T47D (cell line): ENCODE measurements around the gene ATP11A.

Source experiments
- DNase-seq, 2 experiments: peaks; one replicate each; pipeline versions ENCODE4 v3.0.0 to v3.0.0-alpha.2; 2011 to 2012; ENCODE audit warnings: low read depth in 1 of 2, low spot score in 1 of 2
- JUND ChIP-seq: IDR thresholded peaks from 2 replicates; pipeline ENCODE4 v1.6.1; 2012; ENCODE audit warnings: low read depth
- in situ Hi-C: cut with HindIII; loops from 2 replicates; pipeline ENCODE4 v1.10.0; 2016; ENCODE audit warnings: low sequenced_read_pairs, low pct_unique_long_range_greater_than_20kb

The ATP11A gene

DNA sequence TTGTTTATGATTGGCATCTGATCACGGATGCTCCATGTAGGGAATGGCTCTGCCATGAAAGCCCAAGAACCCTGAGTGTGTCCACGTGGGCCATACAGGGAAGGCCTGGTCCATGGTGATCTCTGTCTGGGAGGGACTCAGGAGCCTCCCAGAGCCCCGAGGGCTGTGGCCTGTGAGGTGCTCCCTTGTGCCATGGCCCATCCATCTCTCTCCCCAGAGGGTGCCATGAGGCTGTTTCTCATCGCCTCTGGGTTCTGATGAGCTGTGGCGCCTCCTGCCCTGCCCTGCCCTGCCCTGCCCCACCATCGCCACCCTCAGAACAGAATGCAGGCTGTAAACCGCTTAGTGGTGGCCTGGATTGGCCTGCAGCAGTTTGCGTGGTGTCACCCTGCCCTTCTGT is 83.1 kb downstream of the ATP11A start:
- no peak for DNase-seq
- no peak for TF ChIP-seq JUND
- in situ Hi-C loops = no loop called here

DNA sequence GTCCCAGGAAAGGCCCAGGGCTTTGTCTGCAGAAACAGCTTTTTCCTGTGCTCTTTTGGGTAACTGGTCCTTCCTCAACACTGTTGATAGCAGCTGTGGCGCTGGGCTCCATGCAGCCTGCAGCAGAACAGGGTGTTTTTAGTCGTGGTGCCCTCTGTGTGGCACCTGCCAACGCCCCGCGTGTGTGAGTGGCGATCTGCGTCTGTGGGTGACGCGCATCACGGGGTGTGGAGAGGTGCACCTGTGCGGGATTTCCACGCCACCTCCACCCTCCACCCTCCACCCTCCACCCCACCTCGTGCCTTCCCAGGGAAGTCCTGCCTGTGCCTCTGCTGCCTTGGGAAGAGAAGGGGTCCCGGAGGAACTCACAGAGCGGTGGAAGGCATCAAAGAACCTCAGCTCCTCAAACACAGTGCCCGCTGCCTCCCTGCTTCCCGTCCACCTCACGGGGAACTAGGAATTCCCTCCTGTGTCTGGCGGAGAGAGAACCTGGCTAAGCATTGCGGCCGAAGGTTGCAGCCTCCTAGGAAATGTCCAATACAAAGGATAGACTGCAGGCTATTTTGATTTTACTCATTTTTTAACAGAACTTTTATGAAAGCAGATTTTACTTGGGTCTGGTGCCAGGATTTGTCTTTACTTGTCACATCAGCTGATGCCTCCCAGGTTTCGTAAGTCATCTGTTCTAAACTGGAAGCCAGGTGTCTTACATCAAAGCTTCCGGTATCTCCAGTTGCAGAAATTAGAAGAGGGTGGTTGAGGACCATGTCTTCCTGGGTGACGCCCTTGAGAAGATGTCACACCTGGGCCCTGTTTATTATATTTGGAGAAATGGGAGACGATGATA is 84.0 kb downstream of the ATP11A start:
- no peak for TF ChIP-seq JUND
- in situ Hi-C loops = no loop called here
- no peak for DNase-seq

DNA sequence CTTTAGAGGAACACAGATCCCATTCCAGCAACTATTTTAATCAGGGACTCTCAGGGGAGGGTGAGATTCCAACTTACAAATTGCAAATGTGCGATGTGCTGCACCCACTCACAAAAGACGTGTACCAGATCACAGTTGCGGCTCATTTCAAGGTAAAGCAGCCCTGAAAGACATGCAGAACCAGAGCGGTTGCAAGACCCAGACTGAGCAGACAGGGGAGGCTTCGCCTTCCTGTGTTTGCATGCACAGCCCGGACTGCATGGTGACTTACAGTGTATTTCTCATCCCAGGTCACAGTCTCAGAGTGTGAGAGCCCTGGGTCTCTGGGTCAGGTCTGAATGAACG is 84.6 kb downstream of the ATP11A start:
- no peak for TF ChIP-seq JUND
- DNase-seq = no peak
- in situ Hi-C loops = no loop called here

DNA sequence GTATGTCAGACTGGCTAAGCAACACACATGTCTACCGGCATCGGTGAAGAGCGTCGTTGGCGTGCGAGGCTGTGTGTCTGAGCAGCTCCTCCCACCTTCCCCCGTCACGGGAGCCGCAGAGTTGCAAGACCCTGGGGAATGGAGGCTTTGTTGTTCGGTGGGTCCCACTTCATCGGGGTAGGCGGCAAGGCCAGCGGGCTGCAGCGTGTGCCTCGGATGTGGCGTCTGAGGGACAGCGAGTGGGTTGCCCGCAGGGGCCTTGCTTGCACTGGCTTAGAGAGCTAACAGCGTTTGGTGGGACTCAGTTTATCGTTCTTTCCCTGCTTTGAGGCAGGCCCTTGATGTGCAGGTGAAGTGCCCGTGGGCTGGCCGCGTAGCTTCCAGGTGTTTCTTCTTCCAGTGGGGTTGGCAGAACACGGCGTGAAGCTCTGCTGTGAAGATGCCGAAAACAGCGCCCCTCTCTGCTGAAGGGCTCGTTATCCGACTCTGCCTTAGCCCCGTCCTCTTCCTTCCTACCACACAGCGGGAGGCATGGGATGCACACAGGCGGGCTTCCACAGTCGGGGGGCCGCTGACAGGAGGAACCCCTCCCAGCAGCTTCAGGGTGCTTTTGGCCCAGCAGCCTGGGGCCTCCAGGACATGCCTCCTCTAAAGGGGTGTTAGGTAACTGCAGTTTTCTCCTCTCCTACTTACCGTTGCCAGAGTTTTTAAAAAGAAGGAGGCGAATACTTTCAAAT is 85.2 kb downstream of the ATP11A start:
- DNase-seq = no peak
- TF ChIP-seq JUND = no peak
- in situ Hi-C loops = no loop called here

DNA sequence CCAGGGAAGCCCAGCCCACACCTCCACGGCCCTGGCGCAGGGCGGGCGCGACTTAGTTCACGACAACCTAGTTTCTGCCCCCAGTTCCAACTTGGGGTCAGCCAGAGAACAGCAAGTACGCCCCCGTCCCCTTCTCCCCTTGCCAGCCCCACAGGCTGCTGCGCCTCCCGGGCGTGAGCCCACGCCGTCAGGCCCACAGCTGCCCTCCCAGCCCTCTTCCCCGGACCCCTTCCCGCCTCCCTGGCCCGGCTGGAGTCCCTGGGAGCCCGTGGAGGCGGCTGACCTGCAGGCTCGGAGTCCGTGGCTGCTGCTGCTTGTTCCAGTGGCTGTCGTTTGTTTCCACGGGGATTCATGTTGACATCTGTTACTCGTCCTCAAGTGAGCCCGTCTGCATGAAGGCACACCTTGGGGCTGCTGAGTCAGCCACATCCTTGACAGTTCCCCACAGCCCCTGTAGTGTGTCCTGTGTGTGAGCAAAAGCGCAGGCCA is 86.0 kb downstream of the ATP11A start:
- no peak for TF ChIP-seq JUND
- in situ Hi-C loops = no loop called here
- DNase-seq = no peak

DNA sequence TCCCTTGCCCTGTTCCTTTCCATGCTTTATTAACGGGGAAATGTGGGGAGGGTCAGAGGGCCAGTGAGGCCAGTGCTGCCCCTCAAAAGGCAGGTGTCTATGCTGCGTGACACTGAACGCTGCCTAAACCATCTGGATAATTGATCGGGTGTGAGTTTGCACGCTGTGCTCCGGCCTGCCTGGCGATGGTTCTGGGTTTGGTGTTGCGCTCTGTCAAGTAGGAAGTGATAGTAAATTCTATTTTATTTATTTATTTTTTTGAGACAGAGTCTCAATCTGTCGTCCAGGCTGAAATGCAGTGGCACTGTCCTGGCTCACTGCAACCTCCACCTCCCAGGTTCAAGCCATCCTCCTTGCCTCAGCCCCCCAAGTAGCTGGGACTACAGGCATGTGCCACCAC is 86.5 kb downstream of the ATP11A start:
- in situ Hi-C loops = no loop called here
- no peak for DNase-seq
- TF ChIP-seq JUND = no peak

DNA sequence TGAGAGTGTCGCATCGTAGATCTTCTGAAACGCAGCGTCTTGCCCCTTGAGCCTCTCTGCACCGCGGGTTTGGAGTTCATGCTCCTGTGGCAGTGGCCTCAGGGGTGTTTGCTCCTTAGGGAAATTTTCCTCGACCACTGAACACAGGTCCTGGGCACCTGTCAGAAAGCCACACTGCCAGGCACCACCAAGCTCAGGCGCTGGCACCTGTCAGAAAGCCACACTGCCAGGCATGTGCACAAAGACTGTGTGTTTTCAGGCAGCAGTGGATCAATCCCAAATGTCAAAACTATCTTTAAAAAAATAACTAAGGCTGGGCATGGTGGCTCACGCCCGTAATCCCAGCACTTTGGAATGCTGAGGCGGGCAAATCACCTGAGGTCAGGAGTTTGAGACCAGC is 87.1 kb downstream of the ATP11A start:
- in situ Hi-C loops = no loop called here
- TF ChIP-seq JUND = no peak
- DNase-seq = no peak

DNA sequence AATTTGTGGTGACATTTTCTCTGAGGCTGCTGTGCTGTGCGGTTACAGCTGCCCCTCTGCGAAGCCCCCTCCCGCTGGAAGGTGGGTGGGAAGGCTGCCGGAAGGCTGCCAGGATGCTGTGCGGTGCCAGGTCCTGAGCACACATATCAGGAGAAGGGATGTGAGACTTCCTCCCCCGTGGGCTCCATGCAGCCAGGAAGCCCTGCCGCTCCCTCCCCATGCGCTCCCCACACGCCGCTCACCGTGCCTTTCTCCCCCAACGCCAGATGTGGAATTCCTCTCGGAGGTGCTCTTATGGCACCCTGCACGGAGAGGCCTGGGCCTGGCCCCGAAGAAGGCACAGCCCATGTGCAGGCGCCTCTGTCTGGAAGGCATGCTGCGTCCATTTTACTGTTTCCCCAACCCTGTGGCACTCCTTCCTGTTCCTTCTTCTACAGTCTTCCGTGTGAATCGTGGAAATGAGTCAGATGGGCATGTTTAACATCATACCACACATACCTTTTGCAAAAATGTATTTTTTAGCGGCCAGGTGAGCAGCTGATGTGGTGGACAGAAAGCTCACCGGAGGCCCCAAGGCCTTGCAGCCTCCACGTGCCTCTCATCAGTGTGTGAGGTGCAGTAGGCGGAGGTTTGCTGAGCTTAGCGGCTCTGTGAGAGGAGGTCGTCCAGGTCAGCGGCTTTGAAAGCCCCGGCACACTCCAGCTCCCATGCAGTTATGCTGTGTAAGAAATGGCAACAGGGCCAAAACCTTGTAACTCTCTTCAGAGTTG is 88.0 kb downstream of the ATP11A start:
- no peak for DNase-seq

DNA sequence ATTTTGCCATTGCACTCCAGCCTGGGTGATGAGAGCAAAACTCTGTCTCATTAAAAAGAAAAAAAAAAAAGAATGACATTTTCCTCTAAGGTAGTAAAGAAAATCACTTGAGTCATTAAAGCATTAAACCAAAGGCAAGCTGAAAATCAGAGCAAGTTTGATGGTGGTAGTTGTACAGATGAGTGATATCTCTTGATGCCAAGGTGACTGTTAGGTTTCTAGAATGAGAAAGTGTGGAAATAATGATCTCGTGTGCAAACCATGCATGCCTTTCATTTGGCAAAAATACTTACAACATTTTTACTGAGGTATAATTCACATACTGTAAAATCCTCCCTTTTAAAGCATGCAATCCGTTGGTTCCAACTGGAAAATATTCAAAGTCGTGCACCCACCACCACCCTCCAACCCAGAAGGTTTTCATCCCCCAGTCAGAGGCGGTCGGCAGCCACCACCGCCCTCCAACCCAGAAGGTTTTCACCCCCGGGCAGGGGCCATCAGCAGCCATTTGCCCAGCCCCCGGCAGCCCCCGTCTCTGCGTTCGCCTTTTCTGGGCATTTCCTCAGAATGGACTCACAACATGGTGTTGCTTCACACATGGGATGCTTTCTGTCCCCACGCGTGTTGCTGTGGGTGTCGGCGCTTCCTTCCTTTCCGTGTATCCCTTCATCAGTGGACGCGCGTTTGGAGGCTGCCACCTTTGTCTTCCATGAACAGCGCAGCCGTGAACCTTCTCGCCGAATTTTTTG is 90.2 kb downstream of the ATP11A start:
- no peak for DNase-seq
- in situ Hi-C loops = no loop called here
- TF ChIP-seq JUND = no peak

More for the DNA sequence above, 88.0 kb downstream of the ATP11A start:
- in situ Hi-C loops = no loop called here
- no peak for TF ChIP-seq JUND

DNA sequence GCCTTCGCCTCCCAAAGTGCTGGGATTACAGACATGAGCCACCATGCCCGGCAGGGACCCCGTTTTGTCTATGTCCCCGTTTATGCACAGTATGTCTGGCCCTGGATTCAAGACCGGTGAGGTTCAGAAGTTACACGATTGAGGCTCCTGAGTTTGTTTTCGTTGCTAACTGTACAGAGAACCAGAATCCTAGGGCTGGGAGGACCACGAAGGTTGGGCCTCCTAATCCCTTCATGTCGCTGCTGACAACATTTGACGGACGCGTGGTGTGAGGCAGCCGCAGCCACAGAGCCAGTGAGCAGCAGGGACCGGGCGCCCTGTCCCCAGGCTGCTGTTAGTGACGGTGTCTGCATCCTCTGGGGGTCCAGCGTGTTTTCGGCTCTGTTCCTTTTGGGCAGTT is 91.4 kb downstream of the ATP11A start:
- in situ Hi-C loops = no loop called here
- DNase-seq = no peak
- no peak for TF ChIP-seq JUND

DNA sequence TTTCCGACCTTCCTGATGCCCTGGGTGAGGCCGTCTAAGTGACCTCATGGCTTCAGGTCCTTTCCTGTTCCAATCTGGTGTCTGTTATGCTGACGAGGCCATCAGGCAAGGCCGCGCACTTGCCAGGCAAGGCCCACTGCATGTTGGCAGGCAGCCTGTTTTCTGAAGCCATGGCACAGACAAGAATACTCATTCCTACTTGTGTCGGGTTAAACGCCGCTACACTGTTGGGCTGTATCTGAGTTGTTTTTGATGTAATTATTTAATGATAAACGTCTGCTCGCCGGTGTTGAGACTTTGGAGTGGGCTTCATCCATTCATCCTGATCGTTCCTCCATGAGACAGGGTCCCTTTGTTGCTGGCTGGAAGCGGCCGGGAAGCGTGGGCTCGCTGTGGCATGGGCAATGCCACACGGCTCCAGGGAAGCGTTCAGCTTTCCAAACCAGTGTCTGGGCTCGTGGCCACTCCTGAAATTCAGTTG is 92.1 kb downstream of the ATP11A start:
- TF ChIP-seq JUND = no peak
- DNase-seq = no peak
- in situ Hi-C loops = no loop called here

DNA sequence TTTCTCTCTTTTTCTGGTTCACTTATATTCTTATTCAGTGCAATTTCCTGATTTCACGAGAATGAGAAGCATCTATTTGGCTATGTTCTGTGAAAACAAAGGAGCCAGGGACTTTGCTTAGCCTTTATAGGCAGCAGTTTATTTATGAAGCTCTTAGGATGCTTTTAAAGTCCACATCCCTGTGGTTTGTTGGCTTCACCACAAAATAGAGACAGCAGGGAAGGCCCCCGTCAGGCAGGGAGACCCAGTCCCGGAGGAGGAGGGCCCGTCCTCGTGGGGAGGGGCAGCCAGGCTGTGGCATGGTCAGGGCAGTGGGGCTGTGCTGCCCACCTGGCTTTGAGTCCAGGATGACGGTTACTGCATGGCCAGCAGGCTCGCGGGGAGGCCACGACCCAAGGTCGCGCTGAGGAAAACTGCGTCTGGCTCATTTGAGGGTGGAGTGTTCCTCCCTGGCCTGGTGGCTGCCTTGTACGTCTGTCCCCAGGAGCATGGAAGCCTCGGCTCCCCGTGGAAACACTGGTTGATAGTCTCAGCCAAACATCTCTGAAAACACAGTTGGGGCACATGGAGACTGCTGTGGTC is 92.7 kb downstream of the ATP11A start:
- no peak for DNase-seq
- no peak for TF ChIP-seq JUND
- in situ Hi-C loops = no loop called here
